ENCODE measurements around the gene HYAL2.
A peak's percentile ranks its signal among the peaks of the same experiment; 100 is the strongest.

Gene HYAL2

GRCh38 chr3:50350527-50351322 is 28.2 kb upstream of the HYAL2 start, which contains the start of the genes CYB561D2 and NPRL2:
CYB561D2 (plus strand) TSS chr3:50350862; CDS start chr3:50351434, 572 bp downstream.
NPRL2 (minus strand) TSS chr3:50350775; CDS start chr3:50350652, 123 bp downstream.
- peak; percentile 99 for DNase-seq (ENCODE audit: low read depth in 1 of 2, low spot score in 1 of 2)

- no peak for DNase-seq (ENCODE audit: low read depth in 1 of 2, low spot score in 1 of 2)
Measured at GRCh38 chr3:50350213-50350526, 27.6 kb upstream of the HYAL2 start.

GRCh38 chr3:50347187-50347813 is 24.8 kb upstream of the HYAL2 start:
- peak; percentile 52 to 56 for DNase-seq (ENCODE audit: low read depth in 1 of 2, low spot score in 1 of 2)

GRCh38 chr3:50345586-50346234 is 23.2 kb upstream of the HYAL2 start, which contains the start of gene ZMYND10:
ZMYND10 (minus strand) TSS chr3:50345732; CDS start chr3:50345579, 153 bp downstream.
- peak; percentile 57 to 59 for DNase-seq (ENCODE audit: low read depth in 1 of 2, low spot score in 1 of 2)

GRCh38 chr3:50345008-50345407 is 22.5 kb upstream of the HYAL2 start:
- DNase-seq (ENCODE audit: low read depth in 1 of 2, low spot score in 1 of 2) = no peak

- no peak for DNase-seq (ENCODE audit: low read depth in 1 of 2, low spot score in 1 of 2)
Measured at GRCh38 chr3:50342813-50343633, 20.5 kb upstream of the HYAL2 start.

- DNase-seq (ENCODE audit: low read depth in 1 of 2, low spot score in 1 of 2) = no peak
Measured at GRCh38 chr3:50341996-50342650, 19.6 kb upstream of the HYAL2 start.

GRCh38 chr3:50341537-50341936 is 19.0 kb upstream of the HYAL2 start:
- DNase-seq (ENCODE audit: low read depth in 1 of 2, low spot score in 1 of 2) = no peak

- DNase-seq (ENCODE audit: low read depth in 1 of 2, low spot score in 1 of 2) = peak; percentile 44 to 49
Measured at GRCh38 chr3:50340448-50341329, 18.1 kb upstream of the HYAL2 start, which contains the start of gene RASSF1. RASSF1 (minus strand) TSS chr3:50340836; CDS start chr3:50340805, 31 bp downstream.

GRCh38 chr3:50340147-50340447 is 17.6 kb upstream of the HYAL2 start:
- no peak for DNase-seq (ENCODE audit: low read depth in 1 of 2, low spot score in 1 of 2)

GRCh38 chr3:50339485-50340146 is 17.1 kb upstream of the HYAL2 start:
- DNase-seq (ENCODE audit: low read depth in 1 of 2, low spot score in 1 of 2) = no peak

- DNase-seq (ENCODE audit: low read depth in 1 of 2, low spot score in 1 of 2) = no peak
Measured at GRCh38 chr3:50338965-50339364, 16.4 kb upstream of the HYAL2 start.

- DNase-seq (ENCODE audit: low read depth in 1 of 2, low spot score in 1 of 2) = peak; percentile 85 to 88
Measured at GRCh38 chr3:50337175-50337861, 14.8 kb upstream of the HYAL2 start.

GRCh38 chr3:50336452-50337174 is 14.1 kb upstream of the HYAL2 start:
- no peak for DNase-seq (ENCODE audit: low read depth in 1 of 2, low spot score in 1 of 2)

- DNase-seq (ENCODE audit: low read depth in 1 of 2, low spot score in 1 of 2) = no peak
Measured at GRCh38 chr3:50334339-50335075, 12.0 kb upstream of the HYAL2 start.

- DNase-seq (ENCODE audit: low read depth in 1 of 2, low spot score in 1 of 2) = no peak
Measured at GRCh38 chr3:50333744-50334328, 11.3 kb upstream of the HYAL2 start.

- DNase-seq (ENCODE audit: low read depth in 1 of 2, low spot score in 1 of 2) = no peak
Measured at GRCh38 chr3:50331364-50331907, 8.9 kb upstream of the HYAL2 start.
